Lung (tissue), 12 donors: ENCODE data around the gene IRF5. TPM values are rescaled to one million over a fixed set of nuclear protein-coding genes. Genes with fewer than 3 reads are reported as not detected.

Experiments
- ATAC-seq: fragments of 200-7000 bp; cut with Tn5 transposase; one replicate; pipeline ENCODE4 v1.9.1; 2020; ENCODE audit warnings: moderate number of reproducible peaks; ENCODE audit not compliant: insufficient read depth, low FRiP score
- DNase-seq, 3 donors: peaks; one replicate each; pipeline ENCODE4 v3.0.0-alpha.2; 2013 to 2017
- H3K27ac ChIP-seq, 2 donors: one replicate each; pipeline ENCODE4 v1.5.1; 2013; ENCODE audit warnings: mild to moderate bottlenecking in 2 of 2, moderate library complexity in 2 of 2, control low read depth in 1 of 2, inconsistent platforms in 1 of 2, low read depth in 1 of 2, low read length in 1 of 2
- H3K27me3 ChIP-seq, 3 donors: one replicate each; pipeline ENCODE4 v1.5.1; 2013; ENCODE audit warnings: low read length in 2 of 3; ENCODE audit not compliant: control insufficient read depth in 3 of 3, insufficient read depth in 3 of 3
- H3K36me3 ChIP-seq, 4 donors: one replicate each; pipeline ENCODE4 v1.5.1; 2013; ENCODE audit warnings: low read length in 4 of 4, mild to moderate bottlenecking in 1 of 4, moderate library complexity in 1 of 4; ENCODE audit not compliant: control insufficient read depth in 4 of 4, insufficient read depth in 4 of 4
- H3K4me1 ChIP-seq, 5 donors: one replicate each; pipeline ENCODE4 v1.5.1; 2013; ENCODE audit warnings: low read length in 5 of 5, mild to moderate bottlenecking in 2 of 5, moderate library complexity in 1 of 5; ENCODE audit not compliant: control insufficient read depth in 5 of 5, insufficient read depth in 5 of 5
- H3K4me3 ChIP-seq: one replicate; pipeline ENCODE4 v1.5.1; 2013; ENCODE audit warnings: mild to moderate bottlenecking, control low read depth, moderate library complexity
- H3K9ac ChIP-seq, 2 donors: one replicate each; pipeline ENCODE4 v1.5.1; 2013; ENCODE audit warnings: low read length in 2 of 2, control low read depth in 1 of 2; ENCODE audit not compliant: insufficient read depth in 1 of 2
- H3K9me3 ChIP-seq, 4 donors: one replicate each; pipeline ENCODE4 v1.5.1; 2013; ENCODE audit warnings: low read length in 3 of 4, mild to moderate bottlenecking in 1 of 4, moderate library complexity in 1 of 4; ENCODE audit not compliant: control insufficient read depth in 4 of 4, insufficient read depth in 3 of 4
- CTCF ChIP-seq: IDR thresholded peaks from 2 replicates; pipeline ENCODE4 v1.5.1; 2012; ENCODE audit warnings: mild to moderate bottlenecking; ENCODE audit errors: control extremely low read depth, extremely low read depth
- WGBS, 2 donors: extraction: QIAGEN DNeasy Blood & Tissue Kit; methylation state at CpG; one replicate each; pipeline ENCODE4 v1.1.7; 2013; 5-methylcytosine and 5-hydroxymethylcytosine counted together
- polyA plus RNA-seq, 2 donors: library from polyadenylated mRNA; stranded (reverse); fragments of 200-250 nt; gene quantifications; one replicate each; pipeline ENCODE4 v1.2.1, GENCODE V29; 2013
- total RNA-seq, 2 donors: library from RNA; depleted of rRNA in 1 of 2; stranded (reverse); fragments of >200 nt in 1 of 2; gene quantifications; one replicate each; pipeline ENCODE4 v1.2.1, GENCODE V29; 2014 to 2021
- donor health status: control.
- donor health status: control.
- donor health status: Bipolar disorder and iron deficiency.
- donor health status: healthy.
- donor health status: DM: yes; HTN: yes; CAD: no.

Gene IRF5
- total and polyA plus RNA-seq, 4 donors: 6.0 to 34.1 (median 24.2) TPM

GRCh38 chr7:128894101-128894440, 43.7 kb upstream of the IRF5 start:
- no peak for ATAC-seq
- H3K36me3 ChIP-seq: no peaks in the 10 kb centered on the region
- H3K9me3 ChIP-seq: peaks cover 0 to 2% (median 0%) of the 10 kb centered on the region in 4 donors
- H3K4me1 ChIP-seq: peaks cover 0 to 3% (median 0%) of the 10 kb centered on the region in 5 donors
- peaks cover 0 to 8% (median 0%) of the 10 kb centered on the region in 3 donors for H3K27me3 ChIP-seq
- no peak overlapping the region for H3K27ac ChIP-seq
- TF ChIP-seq CTCF: no peak
- no peak overlapping the region for H3K9ac ChIP-seq
- DNase-seq: peak in 1 of 3 donors; percentile 2
- no peak overlapping the region for H3K4me3 ChIP-seq
- 93 to 94% methylated on average over 6 of the region's 6 CpGs for WGBS, 2 donors

GRCh38 chr7:128895320-128895719, 42.4 kb upstream of the IRF5 start:
- Histone ChIP-seq H3K27me3 (peaks cover 0 to 6% (median 0%) of the 10 kb centered on the region in 3 donors), H3K36me3 (no peaks in the 10 kb centered on the region), H3K4me1 (peaks cover 0 to 3% (median 0%) of the 10 kb centered on the region in 5 donors), H3K27ac (no peak overlapping the region), H3K4me3 (no peak overlapping the region), H3K9ac (no peak overlapping the region), H3K9me3 (peaks cover 0 to 4% (median 1%) of the 10 kb centered on the region in 4 donors)
- WGBS, 2 donors: 84 to 91% methylated on average over 3 of the region's 3 CpGs
- ATAC-seq (no peak), DNase-seq (no peak)
- no peak for TF ChIP-seq CTCF

- Histone ChIP-seq H3K9me3 (peaks cover 0 to 4% (median 1%) of the 10 kb centered on the region in 4 donors), H3K9ac (no peak overlapping the region), H3K27me3 (no peaks in the 10 kb centered on the region), H3K36me3 (no peaks in the 10 kb centered on the region), H3K4me1 (no peaks in the 10 kb centered on the region), H3K27ac (no peak overlapping the region), H3K4me3 (no peak overlapping the region)
- ATAC-seq: no peak
- no peak for TF ChIP-seq CTCF
- no peak for DNase-seq
These were observed 38.3 kb upstream of the IRF5 start for GRCh38 chr7:128899392-128899791.

- Histone ChIP-seq H3K36me3 (no peaks in the 10 kb centered on the region), H3K27ac (no peak overlapping the region), H3K9me3 (peaks cover 0 to 4% (median 1%) of the 10 kb centered on the region in 4 donors), H3K4me3 (no peak overlapping the region), H3K27me3 (no peaks in the 10 kb centered on the region), H3K9ac (no peak overlapping the region), H3K4me1 (no peaks in the 10 kb centered on the region)
- DNase-seq: no peak
- WGBS, 2 donors: 75 to 84% methylated on average over 1 of the region's 1 CpG
- no peak for TF ChIP-seq CTCF
- ATAC-seq: no peak
These were observed 37.5 kb upstream of the IRF5 start for GRCh38 chr7:128900237-128900636.
